NCI-H510A treated with DMSO at 0.1 percent for 48 hours (cell line): ENCODE measurements around the gene BTBD3.

ENCODE experiments used
- DNase-seq: peaks from one replicate; lab custom pipeline; 2025; lab: John Stamatoyannopoulos, UW

BTBD3 gene

GRCh38 chr20:11970243-11970836, 52.6 kb downstream of the BTBD3 start:
- DNase-seq = no peak

GRCh38 chr20:11972478-11972877, 54.8 kb downstream of the BTBD3 start:
- DNase-seq = no peak
